Smooth muscle cell (in vitro differentiated cells): ENCODE results near the gene RBM33. TPM values are rescaled to one million over a fixed set of nuclear protein-coding genes. Genes with fewer than 3 reads are reported as not detected.

Source experiments
- DNase-seq: peaks from one replicate; lab custom pipeline; 2025; ENCODE audit not compliant: unreplicated experiment; lab: John Stamatoyannopoulos, UW
- H2AFZ ChIP-seq: fragments of 200-600 bp; sonication (generic); 2 replicates; pipeline ENCODE4 v1.6.0; 2016; ENCODE audit warnings: antibody characterized with exemption, low read depth, mild to moderate bottlenecking
- H3F3A ChIP-seq: fragments of 200-600 bp; sonication (generic); 2 replicates; pipeline ENCODE4 v1.6.0; 2017; ENCODE audit warnings: antibody characterized with exemption, low read depth
- H3K27ac ChIP-seq: fragments of 200-600 bp; sonication (generic); 2 replicates; pipeline ENCODE4 v1.5.1; 2016; ENCODE audit warnings: low read depth, mild to moderate bottlenecking
- H3K27me3 ChIP-seq: fragments of 200-600 bp; sonication (generic); 2 replicates; pipeline ENCODE4 v1.6.1; 2016; ENCODE audit warnings: low read depth, mild to moderate bottlenecking
- H3K36me3 ChIP-seq: fragments of 200-600 bp; sonication (generic); 2 replicates; pipeline ENCODE4 v1.5.1; 2016; ENCODE audit warnings: low read depth
- H3K4me1 ChIP-seq: fragments of 200-600 bp; sonication (generic); 2 replicates; pipeline ENCODE4 v1.5.1; 2016; ENCODE audit warnings: low read depth
- H3K4me2 ChIP-seq: fragments of 200-600 bp; sonication (generic); 2 replicates; pipeline ENCODE4 v1.6.0; 2016; ENCODE audit warnings: mild to moderate bottlenecking
- H3K4me3 ChIP-seq: fragments of 200-600 bp; sonication (generic); 2 replicates; pipeline ENCODE4 v1.5.1; 2016; ENCODE audit warnings: mild to moderate bottlenecking
- H3K79me2 ChIP-seq: fragments of 200-600 bp; sonication (generic); 2 replicates; pipeline ENCODE4 v1.6.0; 2016; ENCODE audit warnings: low read depth, mild to moderate bottlenecking
- H3K9ac ChIP-seq: fragments of 200-600 bp; sonication (generic); 2 replicates; pipeline ENCODE4 v1.6.0; 2016; ENCODE audit warnings: low read depth
- H3K9me3 ChIP-seq: fragments of 200-600 bp; sonication (generic); replicated peaks from 2 replicates; pipeline ENCODE4 v1.5.1; 2016; ENCODE audit warnings: low read depth
- H4K20me1 ChIP-seq: fragments of 200-600 bp; sonication (generic); 2 replicates; pipeline ENCODE4 v1.6.0; 2016; ENCODE audit warnings: low read depth
- CTCF ChIP-seq: fragments of 200-600 bp; sonication (generic); IDR thresholded peaks from 2 replicates; pipeline ENCODE4 v1.5.1; 2017; ENCODE audit warnings: borderline replicate concordance, mild to moderate bottlenecking, antibody characterized with exemption; ENCODE audit not compliant: insufficient read depth, poor library complexity, severe bottlenecking
- WGBS: methylation state at CpG from one replicate; pipeline ENCODE4 v1.1.7; 2016; ENCODE audit warnings: low lambda C conversion rate; 5-methylcytosine and 5-hydroxymethylcytosine counted together
- polyA plus RNA-seq: library from polyadenylated mRNA; unstranded; fragments of >200 nt; fragmentation: Nextera tagmentation; extraction: Ambion mirVana; gene quantifications from 2 replicates; pipeline ENCODE4 v1.2.1, GENCODE V29; 2016
- total RNA-seq: library from RNA; depleted of rRNA; stranded (reverse); fragments of >200 nt; gene quantifications from 2 replicates; pipeline ENCODE4 v1.2.3, GENCODE V29; 2014

The RBM33 gene
- total and polyA plus RNA-seq, 2 experiments from 2014 or later = 22.5 to 25.3 TPM

GRCh38 chr7:155829796-155830470, 185.5 kb downstream of the RBM33 start:
- no peaks in the 10 kb centered on the region for H3K79me2 ChIP-seq
- no peaks in the 10 kb centered on the region for H4K20me1 ChIP-seq
- H3K9ac ChIP-seq = no peak overlapping the region
- WGBS = 88% methylated on average over 17 of the region's 17 CpGs
- H3K9me3 ChIP-seq = no peaks in the 10 kb centered on the region
- no peak overlapping the region for H3K4me2 ChIP-seq
- H3K27me3 ChIP-seq = peaks cover 9% of the 10 kb centered on the region
- no peak for TF ChIP-seq CTCF
- H2AFZ ChIP-seq = no peak overlapping the region
- no peak overlapping the region for H3K4me3 ChIP-seq
- no peaks in the 10 kb centered on the region for H3F3A ChIP-seq
- H3K36me3 ChIP-seq = no peaks in the 10 kb centered on the region
- no peaks in the 10 kb centered on the region for H3K4me1 ChIP-seq
- H3K27ac ChIP-seq = no peak overlapping the region
- no peak for DNase-seq

Other genes with a start within 250 kb of the RBM33 start
- not detected in 2 replicates for gene EN2, start 186.5 kb upstream of the RBM33 start, total RNA-seq
- gene EN2, start 186.5 kb upstream of the RBM33 start, polyA plus RNA-seq = 0.07 TPM in 1 of 2 replicates, not detected in the other
- gene CNPY1, start 98.1 kb upstream of the RBM33 start, total RNA-seq = 0.09 and 1.0 TPM in 2 replicates
- gene CNPY1, start 98.1 kb upstream of the RBM33 start, polyA plus RNA-seq = not detected in 2 replicates
- gene SHH, start 167.8 kb downstream of the RBM33 start, total RNA-seq = 0.27 TPM in 1 of 2 replicates, not detected in the other
- 0.20 TPM in 1 of 2 replicates, not detected in the other for gene SHH, start 167.8 kb downstream of the RBM33 start, polyA plus RNA-seq